Liver (tissue), 9 donors: ENCODE results near the gene EIF5B. TPM values are rescaled to one million over a fixed set of nuclear protein-coding genes. Genes with fewer than 3 reads are reported as not detected.

Experiments
- DNase-seq: peaks from one replicate; pipeline ENCODE4 v3.0.0-alpha.2; 2017; ENCODE audit warnings: low spot score
- H3K27ac ChIP-seq, 2 donors: one replicate each; pipeline ENCODE4 v1.7.0; 2013; ENCODE audit warnings: inconsistent platforms in 2 of 2, low read length in 2 of 2, control low read depth in 1 of 2, low read depth in 1 of 2, mild to moderate bottlenecking in 1 of 2
- H3K27me3 ChIP-seq, 4 donors: one replicate each; pipeline versions ENCODE4 v1.6.1 to v1.7.0; 2013; ENCODE audit warnings: low read length in 3 of 4, inconsistent platforms in 1 of 4, mild to moderate bottlenecking in 1 of 4, moderate library complexity in 1 of 4; ENCODE audit not compliant: control insufficient read depth in 4 of 4, insufficient read depth in 4 of 4
- H3K36me3 ChIP-seq, 4 donors: one replicate each; pipeline versions ENCODE4 v1.6.1 to v1.7.0; 2013; ENCODE audit warnings: low read length in 3 of 4, mild to moderate bottlenecking in 3 of 4, low read depth in 1 of 4, moderate library complexity in 1 of 4; ENCODE audit not compliant: control insufficient read depth in 4 of 4, insufficient read depth in 3 of 4
- H3K4me1 ChIP-seq, 4 donors: one replicate each; pipeline versions ENCODE4 v1.6.1 to v1.7.0; 2013; ENCODE audit warnings: low read length in 3 of 4, mild to moderate bottlenecking in 3 of 4, moderate library complexity in 1 of 4; ENCODE audit not compliant: control insufficient read depth in 4 of 4, insufficient read depth in 4 of 4
- H3K4me3 ChIP-seq, 3 donors: one replicate each; pipeline versions ENCODE4 v1.6.1 to v1.7.0; 2013; ENCODE audit warnings: low read length in 3 of 3, control low read depth in 1 of 3, low read depth in 1 of 3, mild to moderate bottlenecking in 1 of 3
- H3K9ac ChIP-seq, 2 donors: one replicate each; pipeline ENCODE4 v1.7.0; 2013; ENCODE audit warnings: low read length in 2 of 2, mild to moderate bottlenecking in 2 of 2, moderate library complexity in 2 of 2, control low read depth in 1 of 2, low read depth in 1 of 2
- H3K9me3 ChIP-seq, 4 donors: one replicate each; pipeline versions ENCODE4 v1.6.1 to v1.7.0; 2013; ENCODE audit warnings: low read length in 3 of 4; ENCODE audit not compliant: control insufficient read depth in 4 of 4
- EGR1 ChIP-seq, 2 donors: IDR thresholded peaks; 2 replicates each; pipeline ENCODE4 v1.6.1; 2016 to 2018; ENCODE audit warnings: antibody characterized with exemption in 2 of 2, low read depth in 2 of 2
- FOXA1 ChIP-seq: IDR thresholded peaks from 2 replicates; pipeline ENCODE4 v1.6.1; 2016; ENCODE audit warnings: antibody characterized with exemption
- FOXA2 ChIP-seq: IDR thresholded peaks from 2 replicates; pipeline ENCODE4 v1.6.1; 2016; ENCODE audit warnings: antibody characterized with exemption
- GABPA ChIP-seq, 2 donors: IDR thresholded peaks in 1 of 2; conservative IDR thresholded peaks in 1 of 2; 2 replicates each; pipeline ENCODE4 v1.6.1; 2016; ENCODE audit warnings: antibody characterized with exemption in 2 of 2, mild to moderate bottlenecking in 1 of 2, moderate library complexity in 1 of 2
- HNF4A ChIP-seq, 2 donors: conservative IDR thresholded peaks; 2 replicates each; pipeline ENCODE4 v1.6.1; 2016; ENCODE audit warnings: antibody characterized with exemption in 2 of 2, mild to moderate bottlenecking in 2 of 2
- JUND ChIP-seq, 2 donors: IDR thresholded peaks; 2 replicates each; pipeline ENCODE4 v1.6.1; 2016; ENCODE audit warnings: antibody characterized with exemption in 2 of 2
- NR2F2 ChIP-seq: IDR thresholded peaks from 2 replicates; pipeline ENCODE4 v1.6.1; 2016; ENCODE audit warnings: antibody characterized with exemption
- RAD21 ChIP-seq, 2 donors: IDR thresholded peaks; 2 replicates each; pipeline ENCODE4 v1.6.1; 2016; ENCODE audit warnings: antibody characterized with exemption in 2 of 2, mild to moderate bottlenecking in 2 of 2
- RXRA ChIP-seq, 2 donors: IDR thresholded peaks; 2 replicates each; pipeline ENCODE4 v1.6.1; 2017 to 2018; ENCODE audit warnings: antibody characterized with exemption in 2 of 2, mild to moderate bottlenecking in 1 of 2
- TAF1 ChIP-seq: conservative IDR thresholded peaks from 2 replicates; pipeline ENCODE4 v1.6.1; 2016; ENCODE audit warnings: antibody characterized with exemption, mild to moderate bottlenecking
- YY1 ChIP-seq: IDR thresholded peaks from 2 replicates; pipeline ENCODE4 v1.6.1; 2016; ENCODE audit warnings: antibody characterized with exemption, mild to moderate bottlenecking
- WGBS: extraction: QIAGEN DNeasy Blood & Tissue Kit; methylation state at CpG from one replicate; pipeline ENCODE4 v1.1.7; 2013; 5-methylcytosine and 5-hydroxymethylcytosine counted together
- polyA plus RNA-seq, 2 donors: library from polyadenylated mRNA; stranded (reverse) in 1 of 2; unstranded in 1 of 2; fragments of 200-250 nt in 1 of 2; fragments of >200 nt in 1 of 2; fragmentation: Nextera tagmentation in 1 of 2; extraction: Ambion mirVana in 1 of 2; gene quantifications; one replicate each; pipeline versions ENCODE4 v1.2.1 to v1.2.3, GENCODE V29; 2013 to 2015
- total RNA-seq, 2 donors: library from RNA; depleted of rRNA; stranded (reverse); fragments of >200 nt; gene quantifications; one replicate each; pipeline ENCODE4 v1.2.3, GENCODE V29; 2014
- TF ChIP-seq, protein P1 (sequence below): fragments of 150-350 bp; IDR thresholded peaks from 2 replicates; pipeline ENCODE4 v1.5.1; 2017; ENCODE audit warnings: improper control_type of control experiment, low read depth, low read length; ENCODE audit not compliant: missing input control
- TF ChIP-seq, protein P2 (sequence below): IDR thresholded peaks from 2 replicates; pipeline ENCODE4 v1.6.1; 2016; ENCODE audit warnings: antibody characterized with exemption
- TF ChIP-seq, protein P3 (sequence below): IDR thresholded peaks from 2 replicates; pipeline ENCODE4 v1.6.1; 2016; ENCODE audit warnings: antibody characterized with exemption
- TF ChIP-seq, protein P4 (sequence below): IDR thresholded peaks from 2 replicates; pipeline ENCODE4 v1.6.1; 2016; ENCODE audit warnings: antibody characterized with exemption
- TF ChIP-seq, protein P5 (sequence below): IDR thresholded peaks from 2 replicates; pipeline ENCODE4 v1.6.1; 2016; ENCODE audit warnings: antibody characterized with exemption, mild to moderate bottlenecking
- donor health status: healthy.
- donor health status: healthy.
- donor health status: healthy.
- donor health status: healthy.
- donor health status: healthy.

The EIF5B gene
- total and polyA plus RNA-seq, 4 donors, result 10.2 to 23.7 (median 17.7) TPM

DNA sequence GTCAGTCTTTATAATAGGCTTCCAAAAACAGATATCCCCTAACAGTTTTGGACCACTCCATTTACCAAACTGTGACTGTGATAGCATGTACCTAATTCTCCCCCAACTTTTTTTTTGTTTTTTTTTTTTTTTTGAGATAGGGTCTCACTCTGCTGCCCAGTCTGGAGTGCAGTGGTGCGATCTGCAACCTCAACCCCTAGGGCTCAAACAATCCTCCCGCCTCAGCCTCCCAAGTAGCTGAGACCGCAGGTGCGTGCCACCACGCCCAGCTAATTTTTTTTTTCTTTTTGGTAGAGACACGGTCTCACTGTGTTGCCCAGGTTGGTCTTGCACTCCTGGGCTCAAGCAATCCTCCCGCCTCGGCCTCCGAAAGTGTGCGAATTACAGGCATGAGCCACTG, 99.7 kb downstream of the EIF5B start:
- H3K36me3 ChIP-seq, result peaks cover 0 to 30% (median 23%) of the 10 kb centered on the region in 4 donors
- 98% methylated on average over 10 of the region's 10 CpGs for WGBS
- DNase-seq, result no peak
- no peaks in the 10 kb centered on the region for H3K9me3 ChIP-seq
- H3K9ac ChIP-seq, result no peak overlapping the region
- no peaks in the 10 kb centered on the region for H3K4me1 ChIP-seq
- TF ChIP-seq, protein P1, sequence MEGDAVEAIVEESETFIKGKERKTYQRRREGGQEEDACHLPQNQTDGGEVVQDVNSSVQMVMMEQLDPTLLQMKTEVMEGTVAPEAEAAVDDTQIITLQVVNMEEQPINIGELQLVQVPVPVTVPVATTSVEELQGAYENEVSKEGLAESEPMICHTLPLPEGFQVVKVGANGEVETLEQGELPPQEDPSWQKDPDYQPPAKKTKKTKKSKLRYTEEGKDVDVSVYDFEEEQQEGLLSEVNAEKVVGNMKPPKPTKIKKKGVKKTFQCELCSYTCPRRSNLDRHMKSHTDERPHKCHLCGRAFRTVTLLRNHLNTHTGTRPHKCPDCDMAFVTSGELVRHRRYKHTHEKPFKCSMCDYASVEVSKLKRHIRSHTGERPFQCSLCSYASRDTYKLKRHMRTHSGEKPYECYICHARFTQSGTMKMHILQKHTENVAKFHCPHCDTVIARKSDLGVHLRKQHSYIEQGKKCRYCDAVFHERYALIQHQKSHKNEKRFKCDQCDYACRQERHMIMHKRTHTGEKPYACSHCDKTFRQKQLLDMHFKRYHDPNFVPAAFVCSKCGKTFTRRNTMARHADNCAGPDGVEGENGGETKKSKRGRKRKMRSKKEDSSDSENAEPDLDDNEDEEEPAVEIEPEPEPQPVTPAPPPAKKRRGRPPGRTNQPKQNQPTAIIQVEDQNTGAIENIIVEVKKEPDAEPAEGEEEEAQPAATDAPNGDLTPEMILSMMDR, result no peak
- TF ChIP-seq HNF4A (conservative IDR thresholded peaks at IDR 0.05), result no peak
- TF ChIP-seq NR2F2, result no peak
- TF ChIP-seq TAF1, result no peak
- no peak for TF ChIP-seq JUND (IDR thresholded peaks at IDR 0.05)
- no peak for TF ChIP-seq FOXA2
- no peak for TF ChIP-seq RXRA (IDR thresholded peaks at IDR 0.05)
- TF ChIP-seq EGR1 (IDR thresholded peaks at IDR 0.05; ENCODE audit: low read depth in 2 of 2), result no peak
- TF ChIP-seq, protein P2, sequence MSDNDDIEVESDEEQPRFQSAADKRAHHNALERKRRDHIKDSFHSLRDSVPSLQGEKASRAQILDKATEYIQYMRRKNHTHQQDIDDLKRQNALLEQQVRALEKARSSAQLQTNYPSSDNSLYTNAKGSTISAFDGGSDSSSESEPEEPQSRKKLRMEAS, result no peak
- TF ChIP-seq GABPA (IDR thresholded peaks at IDR 0.05 in 1 of 2, conservative IDR thresholded peaks at IDR 0.05 in 1 of 2), result no peak
- TF ChIP-seq YY1, result no peak
- TF ChIP-seq, protein P3, sequence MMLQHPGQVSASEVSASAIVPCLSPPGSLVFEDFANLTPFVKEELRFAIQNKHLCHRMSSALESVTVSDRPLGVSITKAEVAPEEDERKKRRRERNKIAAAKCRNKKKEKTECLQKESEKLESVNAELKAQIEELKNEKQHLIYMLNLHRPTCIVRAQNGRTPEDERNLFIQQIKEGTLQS, result no peak
- TF ChIP-seq RAD21 (IDR thresholded peaks at IDR 0.05), result no peak
- TF ChIP-seq, protein P4, sequence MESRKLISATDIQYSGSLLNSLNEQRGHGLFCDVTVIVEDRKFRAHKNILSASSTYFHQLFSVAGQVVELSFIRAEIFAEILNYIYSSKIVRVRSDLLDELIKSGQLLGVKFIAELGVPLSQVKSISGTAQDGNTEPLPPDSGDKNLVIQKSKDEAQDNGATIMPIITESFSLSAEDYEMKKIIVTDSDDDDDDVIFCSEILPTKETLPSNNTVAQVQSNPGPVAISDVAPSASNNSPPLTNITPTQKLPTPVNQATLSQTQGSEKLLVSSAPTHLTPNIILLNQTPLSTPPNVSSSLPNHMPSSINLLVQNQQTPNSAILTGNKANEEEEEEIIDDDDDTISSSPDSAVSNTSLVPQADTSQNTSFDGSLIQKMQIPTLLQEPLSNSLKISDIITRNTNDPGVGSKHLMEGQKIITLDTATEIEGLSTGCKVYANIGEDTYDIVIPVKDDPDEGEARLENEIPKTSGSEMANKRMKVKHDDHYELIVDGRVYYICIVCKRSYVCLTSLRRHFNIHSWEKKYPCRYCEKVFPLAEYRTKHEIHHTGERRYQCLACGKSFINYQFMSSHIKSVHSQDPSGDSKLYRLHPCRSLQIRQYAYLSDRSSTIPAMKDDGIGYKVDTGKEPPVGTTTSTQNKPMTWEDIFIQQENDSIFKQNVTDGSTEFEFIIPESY, result no peak
- TF ChIP-seq, protein P5, sequence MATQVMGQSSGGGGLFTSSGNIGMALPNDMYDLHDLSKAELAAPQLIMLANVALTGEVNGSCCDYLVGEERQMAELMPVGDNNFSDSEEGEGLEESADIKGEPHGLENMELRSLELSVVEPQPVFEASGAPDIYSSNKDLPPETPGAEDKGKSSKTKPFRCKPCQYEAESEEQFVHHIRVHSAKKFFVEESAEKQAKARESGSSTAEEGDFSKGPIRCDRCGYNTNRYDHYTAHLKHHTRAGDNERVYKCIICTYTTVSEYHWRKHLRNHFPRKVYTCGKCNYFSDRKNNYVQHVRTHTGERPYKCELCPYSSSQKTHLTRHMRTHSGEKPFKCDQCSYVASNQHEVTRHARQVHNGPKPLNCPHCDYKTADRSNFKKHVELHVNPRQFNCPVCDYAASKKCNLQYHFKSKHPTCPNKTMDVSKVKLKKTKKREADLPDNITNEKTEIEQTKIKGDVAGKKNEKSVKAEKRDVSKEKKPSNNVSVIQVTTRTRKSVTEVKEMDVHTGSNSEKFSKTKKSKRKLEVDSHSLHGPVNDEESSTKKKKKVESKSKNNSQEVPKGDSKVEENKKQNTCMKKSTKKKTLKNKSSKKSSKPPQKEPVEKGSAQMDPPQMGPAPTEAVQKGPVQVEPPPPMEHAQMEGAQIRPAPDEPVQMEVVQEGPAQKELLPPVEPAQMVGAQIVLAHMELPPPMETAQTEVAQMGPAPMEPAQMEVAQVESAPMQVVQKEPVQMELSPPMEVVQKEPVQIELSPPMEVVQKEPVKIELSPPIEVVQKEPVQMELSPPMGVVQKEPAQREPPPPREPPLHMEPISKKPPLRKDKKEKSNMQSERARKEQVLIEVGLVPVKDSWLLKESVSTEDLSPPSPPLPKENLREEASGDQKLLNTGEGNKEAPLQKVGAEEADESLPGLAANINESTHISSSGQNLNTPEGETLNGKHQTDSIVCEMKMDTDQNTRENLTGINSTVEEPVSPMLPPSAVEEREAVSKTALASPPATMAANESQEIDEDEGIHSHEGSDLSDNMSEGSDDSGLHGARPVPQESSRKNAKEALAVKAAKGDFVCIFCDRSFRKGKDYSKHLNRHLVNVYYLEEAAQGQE, result no peak
- no peak overlapping the region for H3K4me3 ChIP-seq
- H3K27me3 ChIP-seq, result no peaks in the 10 kb centered on the region
- no peak overlapping the region for H3K27ac ChIP-seq

DNA sequence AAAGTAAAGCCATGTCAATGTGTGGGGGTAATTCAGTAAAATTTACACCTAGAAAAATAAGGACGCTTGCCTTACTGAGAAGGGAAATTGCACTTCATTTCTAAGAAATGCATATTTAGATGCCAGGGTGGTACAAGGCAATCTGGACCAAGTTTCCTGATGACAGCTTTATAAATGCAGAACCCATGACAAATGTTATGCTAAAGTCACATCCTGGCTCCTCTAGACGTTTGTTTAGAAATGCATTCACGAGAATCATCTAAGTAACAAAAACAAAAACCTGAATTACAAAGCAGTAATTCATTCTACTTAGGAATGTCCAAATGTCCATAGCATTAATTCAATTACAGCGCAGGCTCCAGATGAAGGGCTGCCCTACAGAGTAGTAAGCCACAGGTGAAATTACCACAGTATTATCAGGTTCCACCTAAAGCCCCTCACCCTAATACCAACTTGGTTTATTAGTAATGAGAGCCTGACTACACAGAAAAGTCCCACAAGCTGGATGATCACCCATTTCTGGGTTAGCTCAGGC, 102.8 kb downstream of the EIF5B start:
- H3K4me1 ChIP-seq, result no peaks in the 10 kb centered on the region
- TF ChIP-seq FOXA1, result no peak
- no peak overlapping the region for H3K9ac ChIP-seq
- no peak overlapping the region for H3K4me3 ChIP-seq
- H3K27ac ChIP-seq, result no peak overlapping the region
- H3K9me3 ChIP-seq, result no peaks in the 10 kb centered on the region
- no peaks in the 10 kb centered on the region for H3K27me3 ChIP-seq
- peaks cover 0 to 20% (median 13%) of the 10 kb centered on the region in 4 donors for H3K36me3 ChIP-seq
- DNase-seq, result no peak
- 84% methylated on average over 4 of the region's 4 CpGs for WGBS
